B cell (primary cell): ENCODE results near the gene SYNE1.
"Not testable (repeated sequence)": the region's sequence is repeated elsewhere in the genome, so short reads cannot be mapped to it uniquely, and the experiment has no call there.

Experiments used
- EZH2 ChIP-seq: IDR thresholded peaks from 2 replicates; pipeline ENCODE4 v1.6.1; 2012; ENCODE audit warnings: borderline replicate concordance, low read depth, mild to moderate bottlenecking, moderate library complexity, low read length; ENCODE audit not compliant: insufficient read depth, poor library complexity, severe bottlenecking
- TF ChIP-seq, protein P1 (sequence below): fragments of 200-600 bp; IDR thresholded peaks from one replicate; pipeline ENCODE4 v1.8.0; 2022; ENCODE audit warnings: antibody characterized with exemption, mild to moderate bottlenecking

- TF ChIP-seq, protein P1, sequence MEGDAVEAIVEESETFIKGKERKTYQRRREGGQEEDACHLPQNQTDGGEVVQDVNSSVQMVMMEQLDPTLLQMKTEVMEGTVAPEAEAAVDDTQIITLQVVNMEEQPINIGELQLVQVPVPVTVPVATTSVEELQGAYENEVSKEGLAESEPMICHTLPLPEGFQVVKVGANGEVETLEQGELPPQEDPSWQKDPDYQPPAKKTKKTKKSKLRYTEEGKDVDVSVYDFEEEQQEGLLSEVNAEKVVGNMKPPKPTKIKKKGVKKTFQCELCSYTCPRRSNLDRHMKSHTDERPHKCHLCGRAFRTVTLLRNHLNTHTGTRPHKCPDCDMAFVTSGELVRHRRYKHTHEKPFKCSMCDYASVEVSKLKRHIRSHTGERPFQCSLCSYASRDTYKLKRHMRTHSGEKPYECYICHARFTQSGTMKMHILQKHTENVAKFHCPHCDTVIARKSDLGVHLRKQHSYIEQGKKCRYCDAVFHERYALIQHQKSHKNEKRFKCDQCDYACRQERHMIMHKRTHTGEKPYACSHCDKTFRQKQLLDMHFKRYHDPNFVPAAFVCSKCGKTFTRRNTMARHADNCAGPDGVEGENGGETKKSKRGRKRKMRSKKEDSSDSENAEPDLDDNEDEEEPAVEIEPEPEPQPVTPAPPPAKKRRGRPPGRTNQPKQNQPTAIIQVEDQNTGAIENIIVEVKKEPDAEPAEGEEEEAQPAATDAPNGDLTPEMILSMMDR: not testable (repeated sequence)
- not testable (repeated sequence) for TF ChIP-seq EZH2
Measured at GRCh38 chr6:152490971-152491378, 146.2 kb downstream of the SYNE1 start.
